GM12872 (cell line): ENCODE data around the gene PHGDH.

Source experiments
- TF ChIP-seq, protein P1 (sequence below): IDR thresholded peaks from 3 replicates; pipeline ENCODE4 v1.5.1; 2011; ENCODE audit warnings: low read depth, mild to moderate bottlenecking, low read length, moderate library complexity; ENCODE audit not compliant: insufficient read depth

Gene PHGDH

DNA sequence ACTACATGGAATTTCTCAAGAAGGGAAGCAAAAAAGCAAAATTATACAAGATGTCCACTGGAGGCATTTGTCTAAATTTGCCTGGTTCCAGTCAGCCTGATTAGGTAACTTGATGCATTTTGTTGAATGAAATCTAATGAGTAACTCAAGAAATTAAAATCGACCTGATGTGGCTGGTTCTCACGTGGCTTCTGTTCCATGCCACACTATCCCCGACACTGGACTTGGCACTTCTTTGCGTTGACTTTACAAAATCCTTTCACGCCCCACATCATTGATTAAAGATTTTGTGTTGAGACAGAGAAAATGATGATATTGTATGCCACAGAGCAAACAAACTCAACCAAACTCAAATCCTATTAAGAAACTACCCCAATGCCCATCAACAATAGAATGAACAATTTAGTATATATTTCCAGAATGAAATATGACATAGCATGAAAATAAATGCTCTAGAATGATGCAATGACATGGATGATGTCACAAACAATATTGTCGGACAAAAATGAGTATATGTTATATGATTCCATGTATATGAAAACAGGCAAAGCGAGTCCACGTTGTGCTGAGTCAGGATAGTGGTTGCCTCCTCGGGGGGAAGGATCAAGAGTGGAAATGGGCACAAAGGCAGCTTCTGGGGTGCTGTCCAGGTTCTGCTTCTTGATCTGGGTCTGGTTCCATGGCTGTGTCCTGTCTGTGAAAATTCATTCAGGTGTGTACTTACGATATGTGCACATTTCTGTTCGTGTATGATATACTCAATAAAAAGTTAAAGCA lies 69.9 kb downstream of the PHGDH start:
- TF ChIP-seq, protein P1, sequence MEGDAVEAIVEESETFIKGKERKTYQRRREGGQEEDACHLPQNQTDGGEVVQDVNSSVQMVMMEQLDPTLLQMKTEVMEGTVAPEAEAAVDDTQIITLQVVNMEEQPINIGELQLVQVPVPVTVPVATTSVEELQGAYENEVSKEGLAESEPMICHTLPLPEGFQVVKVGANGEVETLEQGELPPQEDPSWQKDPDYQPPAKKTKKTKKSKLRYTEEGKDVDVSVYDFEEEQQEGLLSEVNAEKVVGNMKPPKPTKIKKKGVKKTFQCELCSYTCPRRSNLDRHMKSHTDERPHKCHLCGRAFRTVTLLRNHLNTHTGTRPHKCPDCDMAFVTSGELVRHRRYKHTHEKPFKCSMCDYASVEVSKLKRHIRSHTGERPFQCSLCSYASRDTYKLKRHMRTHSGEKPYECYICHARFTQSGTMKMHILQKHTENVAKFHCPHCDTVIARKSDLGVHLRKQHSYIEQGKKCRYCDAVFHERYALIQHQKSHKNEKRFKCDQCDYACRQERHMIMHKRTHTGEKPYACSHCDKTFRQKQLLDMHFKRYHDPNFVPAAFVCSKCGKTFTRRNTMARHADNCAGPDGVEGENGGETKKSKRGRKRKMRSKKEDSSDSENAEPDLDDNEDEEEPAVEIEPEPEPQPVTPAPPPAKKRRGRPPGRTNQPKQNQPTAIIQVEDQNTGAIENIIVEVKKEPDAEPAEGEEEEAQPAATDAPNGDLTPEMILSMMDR = no peak

DNA sequence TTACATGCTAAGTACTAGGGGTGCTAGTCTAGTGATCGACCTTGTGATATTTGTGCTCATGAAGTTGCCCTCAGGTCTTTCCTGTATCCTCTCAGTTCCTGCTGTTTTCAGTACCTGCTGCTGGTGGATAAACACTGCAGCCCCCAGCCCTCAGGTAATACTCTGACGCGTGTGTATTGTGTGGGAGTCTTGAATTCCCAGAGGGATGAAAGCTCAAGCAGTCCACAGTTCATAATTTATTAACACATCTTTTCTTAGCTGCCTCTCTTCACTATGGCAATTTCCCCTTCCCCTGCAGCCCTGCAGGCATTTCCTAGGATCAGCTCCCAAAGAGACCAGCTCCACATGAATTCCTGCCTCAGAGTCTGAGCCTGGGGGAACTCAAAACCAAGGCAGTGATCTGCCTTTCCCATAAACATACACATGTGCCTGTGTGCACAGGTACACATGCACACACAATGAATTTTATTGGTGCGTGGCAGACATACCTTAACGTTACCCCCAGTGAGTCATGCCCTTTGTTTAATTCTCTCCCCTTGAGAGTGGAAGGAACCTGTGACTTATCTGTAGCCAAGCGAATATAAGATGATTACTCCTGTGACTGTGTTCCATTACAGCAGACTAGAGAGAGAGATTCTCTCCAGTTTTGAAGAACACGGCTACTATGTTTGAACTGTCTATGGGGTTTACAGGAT lies 71.0 kb downstream of the PHGDH start:
- TF ChIP-seq, protein P1 = no peak

DNA sequence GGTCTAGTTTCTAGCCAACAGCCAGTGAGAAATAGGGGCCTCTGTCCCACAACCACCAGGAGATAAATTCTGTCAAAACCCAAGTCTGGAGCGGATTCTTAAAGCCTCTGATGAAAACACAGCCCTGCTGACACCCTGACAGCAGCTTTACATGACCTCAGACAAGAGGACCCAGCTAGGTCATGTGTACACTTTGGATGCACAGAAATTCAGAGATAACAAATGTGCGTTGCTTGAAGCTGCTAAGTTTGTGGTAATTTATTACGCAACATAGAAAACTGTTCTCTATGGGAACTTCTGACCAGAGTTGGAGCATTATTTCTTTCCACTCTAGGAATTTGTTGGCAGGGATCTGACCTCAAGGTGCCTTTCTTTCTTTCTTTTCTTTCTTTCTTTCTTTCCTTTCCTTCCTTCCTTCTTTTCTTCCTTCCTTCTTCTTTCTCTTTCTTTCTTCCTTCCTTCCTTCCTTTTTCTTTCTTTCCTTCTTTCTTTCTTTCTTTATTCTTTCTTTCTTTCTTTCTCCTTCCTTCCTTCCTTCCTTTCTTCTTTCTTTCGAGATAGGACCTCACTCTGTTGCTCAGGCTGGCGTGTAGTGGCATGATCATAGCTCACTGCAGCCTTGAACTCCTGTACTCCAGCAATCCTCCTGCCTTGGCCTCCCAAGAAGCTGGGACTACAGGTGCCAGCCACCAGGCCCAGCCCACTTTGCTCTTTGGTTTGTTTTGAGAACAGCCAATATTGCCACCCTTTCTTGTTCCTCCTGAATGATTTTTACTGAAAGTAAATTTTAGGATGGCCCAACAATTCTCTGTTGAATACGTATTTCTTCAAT lies 71.8 kb downstream of the PHGDH start:
- TF ChIP-seq, protein P1 = no peak

DNA sequence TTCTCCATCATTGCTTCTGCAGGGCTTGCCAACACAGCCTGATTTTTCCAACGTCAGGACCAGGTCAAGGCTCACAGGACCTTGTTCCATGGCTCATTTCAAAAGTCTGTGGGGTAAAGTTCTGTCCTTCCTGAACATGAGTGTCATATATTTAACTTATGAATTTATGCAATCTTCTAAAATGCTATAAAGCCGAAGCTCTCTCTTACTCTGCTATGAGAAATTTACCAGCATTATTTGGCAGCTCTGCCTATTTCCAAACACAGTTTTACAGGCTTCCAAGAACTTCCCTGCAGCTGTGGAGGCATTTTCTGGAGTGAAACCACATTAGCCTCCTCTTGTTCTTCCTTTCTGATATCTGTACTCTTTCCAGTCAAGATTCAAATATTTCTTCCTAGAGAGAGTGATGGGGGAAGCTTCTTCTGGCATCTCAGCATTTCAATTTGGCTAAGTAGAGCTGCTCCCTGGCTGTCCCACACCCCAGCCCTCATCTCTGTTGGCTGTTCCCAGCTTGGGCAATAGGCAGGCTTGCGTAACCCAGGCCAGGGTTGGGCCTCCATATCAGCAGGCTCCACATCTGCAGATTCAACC lies 72.6 kb downstream of the PHGDH start:
- TF ChIP-seq, protein P1 = no peak

DNA sequence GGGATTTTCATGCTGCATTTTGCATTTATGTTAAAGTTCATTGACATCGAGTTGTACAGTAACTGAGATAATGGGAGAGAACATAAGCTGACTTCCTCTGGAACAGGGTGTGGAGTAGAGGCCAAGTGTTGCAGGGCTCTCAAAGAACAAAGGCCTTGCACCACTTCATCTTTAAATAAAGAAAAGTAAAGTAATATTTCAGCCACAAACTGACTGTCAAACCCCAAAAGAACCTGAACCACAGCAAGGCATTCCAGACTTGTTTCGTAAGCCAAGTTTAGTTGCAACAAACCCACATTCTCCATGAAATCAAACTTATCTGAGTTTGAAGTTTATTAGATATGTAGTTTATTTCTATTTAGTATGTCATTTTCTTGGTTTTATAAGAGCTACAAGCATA lies 76.0 kb downstream of the PHGDH start:
- TF ChIP-seq, protein P1 = no peak

DNA sequence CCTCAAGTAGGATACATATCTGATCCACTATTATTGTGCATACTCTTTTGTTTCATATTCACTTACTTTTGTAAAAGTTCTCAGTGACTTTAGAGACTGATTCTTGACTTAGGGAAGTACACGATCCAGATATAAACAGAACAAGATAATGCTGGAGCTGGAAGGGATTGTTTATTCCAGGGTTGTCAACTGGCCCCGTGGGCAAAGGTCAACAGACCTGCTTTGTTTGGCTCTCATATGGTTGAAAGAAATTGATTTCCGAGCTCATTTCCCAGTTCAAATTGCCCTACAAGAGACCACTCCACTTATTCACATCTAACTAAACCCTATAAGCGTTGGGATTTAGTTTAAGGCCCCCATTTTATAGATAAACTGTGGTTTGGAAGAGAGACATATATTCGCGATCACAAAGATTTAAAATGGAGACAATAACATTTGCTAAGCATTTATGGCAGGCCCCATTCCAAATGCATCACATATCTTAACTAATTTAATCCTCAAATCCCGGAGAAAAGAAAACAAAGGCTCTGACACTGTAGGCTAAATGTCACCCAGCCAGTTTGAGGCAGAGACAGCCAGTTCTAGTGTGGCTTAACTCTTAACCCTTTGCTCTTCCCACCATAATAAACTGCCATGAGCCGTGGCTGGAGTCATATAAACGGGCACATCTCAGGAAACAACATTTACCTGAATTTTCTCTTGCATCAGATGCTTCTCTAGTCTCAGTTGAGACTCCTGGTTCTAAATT lies 78.9 kb downstream of the PHGDH start:
- TF ChIP-seq, protein P1 = no peak
